GM12875 (cell line): ENCODE measurements around the gene FAM131A.

Experiments
- H3K4me3 ChIP-seq: one replicate; pipeline ENCODE4 v1.5.1; 2011; ENCODE audit warnings: low read depth, low read length, control low read depth
- TF ChIP-seq, protein P1 (sequence below): IDR thresholded peaks from 2 replicates; pipeline ENCODE4 v1.5.1; 2011; ENCODE audit warnings: low read depth, mild to moderate bottlenecking, control low read depth, inconsistent platforms, low read length, moderate library complexity, borderline replicate concordance; ENCODE audit not compliant: insufficient read depth

FAM131A gene

DNA sequence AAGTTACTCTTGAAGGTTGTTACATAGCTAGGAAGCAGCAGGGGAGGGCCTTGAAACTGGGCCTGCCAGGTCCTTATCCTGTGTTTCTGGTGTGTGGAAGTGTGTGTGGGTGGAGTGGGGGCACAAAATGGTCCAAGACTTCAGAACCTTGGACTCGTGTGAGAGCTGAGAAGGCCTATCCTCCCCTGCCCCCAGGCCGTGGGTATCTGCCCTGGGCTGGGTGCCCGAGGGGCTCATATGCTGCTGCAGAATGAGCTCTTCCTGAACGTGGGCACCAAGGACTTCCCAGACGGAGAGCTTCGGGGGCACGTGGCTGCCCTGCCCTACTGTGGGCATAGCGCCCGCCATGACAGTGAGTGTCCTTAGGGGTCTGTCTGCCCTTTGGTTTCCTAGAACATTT lies 46.9 kb downstream of the FAM131A start:
- TF ChIP-seq, protein P1, sequence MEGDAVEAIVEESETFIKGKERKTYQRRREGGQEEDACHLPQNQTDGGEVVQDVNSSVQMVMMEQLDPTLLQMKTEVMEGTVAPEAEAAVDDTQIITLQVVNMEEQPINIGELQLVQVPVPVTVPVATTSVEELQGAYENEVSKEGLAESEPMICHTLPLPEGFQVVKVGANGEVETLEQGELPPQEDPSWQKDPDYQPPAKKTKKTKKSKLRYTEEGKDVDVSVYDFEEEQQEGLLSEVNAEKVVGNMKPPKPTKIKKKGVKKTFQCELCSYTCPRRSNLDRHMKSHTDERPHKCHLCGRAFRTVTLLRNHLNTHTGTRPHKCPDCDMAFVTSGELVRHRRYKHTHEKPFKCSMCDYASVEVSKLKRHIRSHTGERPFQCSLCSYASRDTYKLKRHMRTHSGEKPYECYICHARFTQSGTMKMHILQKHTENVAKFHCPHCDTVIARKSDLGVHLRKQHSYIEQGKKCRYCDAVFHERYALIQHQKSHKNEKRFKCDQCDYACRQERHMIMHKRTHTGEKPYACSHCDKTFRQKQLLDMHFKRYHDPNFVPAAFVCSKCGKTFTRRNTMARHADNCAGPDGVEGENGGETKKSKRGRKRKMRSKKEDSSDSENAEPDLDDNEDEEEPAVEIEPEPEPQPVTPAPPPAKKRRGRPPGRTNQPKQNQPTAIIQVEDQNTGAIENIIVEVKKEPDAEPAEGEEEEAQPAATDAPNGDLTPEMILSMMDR = no peak

DNA sequence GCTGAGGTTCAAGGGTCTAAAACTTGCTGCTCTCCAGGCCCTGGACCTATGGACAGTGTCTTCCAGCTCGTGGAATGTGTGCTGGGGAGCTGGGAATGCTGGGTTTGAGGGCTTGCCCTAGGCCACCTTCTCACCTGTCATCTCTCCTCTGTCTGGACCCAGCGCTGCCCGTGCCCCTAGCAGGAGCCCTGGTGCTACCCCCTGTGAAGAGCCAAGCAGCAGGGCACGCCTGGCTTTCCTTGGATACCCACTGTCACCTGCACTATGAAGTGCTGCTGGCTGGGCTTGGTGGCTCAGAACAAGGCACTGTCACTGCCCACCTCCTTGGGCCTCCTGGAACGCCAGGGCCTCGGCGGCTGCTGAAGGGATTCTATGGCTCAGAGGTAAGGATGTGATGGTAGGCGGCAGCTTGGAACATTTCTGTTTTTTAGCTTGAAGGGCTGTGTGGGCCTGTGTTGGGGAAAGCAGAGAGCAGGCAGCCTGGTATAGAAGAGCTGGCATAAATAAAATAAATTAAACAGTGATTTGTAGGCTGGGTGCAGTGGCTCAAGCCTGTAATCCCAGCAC lies 47.5 kb downstream of the FAM131A start:
- H3K4me3 ChIP-seq = no peak overlapping the region
- TF ChIP-seq, protein P1 = no peak

More for the DNA sequence above, 46.9 kb downstream of the FAM131A start:
- no peak overlapping the region for H3K4me3 ChIP-seq

DNA sequence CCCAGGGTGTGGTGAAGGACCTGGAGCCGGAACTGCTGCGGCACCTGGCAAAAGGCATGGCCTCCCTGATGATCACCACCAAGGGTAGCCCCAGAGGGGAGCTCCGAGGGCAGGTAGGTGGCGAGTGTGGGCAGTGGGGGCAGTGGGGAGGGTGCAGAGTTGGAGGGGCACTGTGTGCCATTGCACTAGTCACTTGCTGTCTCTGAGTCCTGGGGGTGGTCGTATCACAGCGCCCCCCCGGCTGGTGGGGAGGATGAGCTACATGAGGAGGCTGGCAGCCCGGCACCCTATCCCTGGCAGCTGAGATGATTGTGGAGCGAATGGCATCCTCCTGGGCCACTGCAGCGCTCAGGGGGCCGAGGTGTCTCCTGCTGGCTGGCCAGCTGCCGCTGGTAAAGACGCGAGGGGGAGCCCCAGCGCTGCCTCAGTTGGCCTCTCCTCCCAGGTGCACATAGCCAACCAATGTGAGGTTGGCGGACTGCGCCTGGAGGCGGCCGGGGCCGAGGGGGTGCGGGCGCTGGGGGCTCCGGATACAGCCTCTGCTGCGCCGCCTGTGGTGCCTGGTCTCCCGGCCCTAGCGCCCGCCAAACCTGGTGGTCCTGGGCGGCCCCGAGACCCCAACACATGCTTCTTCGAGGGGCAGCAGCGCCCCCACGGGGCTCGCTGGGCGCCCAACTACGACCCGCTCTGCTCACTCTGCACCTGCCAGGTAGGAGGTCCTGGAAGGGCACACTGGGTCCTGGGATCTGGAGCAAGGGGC lies 48.8 kb downstream of the FAM131A start:
- TF ChIP-seq, protein P1 = no peak
- H3K4me3 ChIP-seq = no peak overlapping the region

DNA sequence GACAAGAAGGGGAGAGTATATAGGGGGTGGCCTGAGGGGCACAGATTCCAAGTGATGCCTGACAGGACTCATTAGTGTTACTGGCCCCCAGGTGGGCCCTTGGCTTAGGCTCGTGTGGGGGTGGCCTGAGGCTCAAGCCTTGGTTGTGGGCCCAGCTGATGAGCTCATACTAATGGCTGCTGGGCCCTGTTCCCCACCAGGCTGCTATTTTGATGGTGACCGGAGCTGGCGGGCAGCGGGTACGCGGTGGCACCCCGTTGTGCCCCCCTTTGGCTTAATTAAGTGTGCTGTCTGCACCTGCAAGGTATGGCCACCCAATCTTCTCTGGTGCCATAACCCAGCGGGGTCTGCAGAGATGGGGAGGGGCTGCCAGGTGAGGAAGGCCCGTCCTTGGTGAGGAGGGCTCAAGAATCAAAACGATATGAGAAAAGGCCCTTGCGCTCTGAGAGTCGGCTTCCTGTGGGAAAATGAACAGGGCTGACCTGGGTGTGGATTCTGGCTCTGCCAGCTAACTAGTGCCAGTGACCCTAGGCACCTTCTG lies 49.8 kb downstream of the FAM131A start:
- TF ChIP-seq, protein P1 = no peak
- no peak overlapping the region for H3K4me3 ChIP-seq

DNA sequence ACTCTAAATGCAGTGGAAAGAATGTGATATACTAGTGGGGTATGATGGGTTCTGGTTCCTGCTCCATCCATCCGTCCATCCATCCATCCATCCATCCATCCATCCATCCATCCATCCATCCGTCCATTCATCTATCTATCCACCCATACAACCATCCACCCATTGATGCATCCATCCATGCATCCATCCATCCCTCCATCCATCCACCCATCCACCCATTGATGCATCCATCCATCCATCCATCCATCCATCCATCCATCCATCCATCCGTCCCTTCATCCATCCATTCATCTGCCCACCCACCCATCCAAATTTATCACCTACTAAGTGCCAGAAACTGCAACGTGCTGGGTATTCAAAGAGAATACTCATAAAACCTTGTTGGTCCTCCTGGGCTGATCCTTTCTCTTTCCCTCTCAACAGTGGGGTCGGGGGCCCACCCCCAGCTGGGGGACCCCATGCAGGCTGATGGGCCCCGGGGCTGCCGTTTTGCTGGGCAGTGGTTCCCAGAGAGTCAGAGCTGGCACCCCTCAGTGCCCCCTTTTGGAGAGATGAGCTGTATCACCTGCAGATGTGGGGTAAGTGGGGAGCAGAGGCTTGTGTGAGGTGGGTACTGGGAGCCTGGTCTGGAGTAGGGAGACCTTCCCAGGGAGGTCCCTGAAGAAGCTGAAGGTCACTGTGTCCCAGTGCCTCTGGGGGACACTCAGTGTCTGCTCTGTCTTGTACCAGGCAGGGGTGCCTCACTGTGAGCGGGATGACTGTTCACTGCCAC lies 51.0 kb downstream of the FAM131A start:
- TF ChIP-seq, protein P1 = no peak

DNA sequence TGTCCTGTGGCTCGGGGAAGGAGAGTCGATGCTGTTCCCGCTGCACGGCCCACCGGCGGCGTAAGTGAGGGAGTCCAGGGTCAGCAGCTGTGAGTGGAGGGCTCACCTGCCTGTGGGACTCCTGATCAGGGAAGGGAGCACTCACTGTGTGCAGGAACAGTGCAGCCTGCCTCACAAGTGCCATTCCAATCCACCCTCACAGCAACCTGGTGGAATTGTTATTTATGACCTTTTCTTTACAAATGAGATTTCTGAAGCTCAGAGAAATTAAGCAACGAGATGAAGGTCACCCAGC lies 51.5 kb downstream of the FAM131A start:
- H3K4me3 ChIP-seq = no peak overlapping the region

More for the DNA sequence above, 51.0 kb downstream of the FAM131A start:
- H3K4me3 ChIP-seq = no peak overlapping the region

More for the DNA sequence above, 51.5 kb downstream of the FAM131A start:
- TF ChIP-seq, protein P1 = no peak
